GM08714 (cell line): ENCODE results near the gene LATS2.

Experiments
- H3K4me3 ChIP-seq: fragments of 200-500 bp; sonication (Bioruptor generic); 2 replicates; pipeline ENCODE4 v1.5.1; 2014; ENCODE audit warnings: mild to moderate bottlenecking, low read length, inconsistent platforms
- ZNF274 ChIP-seq: IDR thresholded peaks from 2 replicates; pipeline ENCODE4 v1.6.1; 2012; ENCODE audit warnings: mild to moderate bottlenecking, low read depth, low read length

The LATS2 gene

GRCh38 chr13:21061029-21061763 is at the start of gene LATS2:
Gene LATS2, minus strand, starts transcription at chr13:21061586. Its CDS starts 15,560 bp downstream, at chr13:21046026.
- H3K4me3 ChIP-seq, result peak within 1 kb of the TSS; percentile 85
- no peak for TF ChIP-seq ZNF274

DNA sequence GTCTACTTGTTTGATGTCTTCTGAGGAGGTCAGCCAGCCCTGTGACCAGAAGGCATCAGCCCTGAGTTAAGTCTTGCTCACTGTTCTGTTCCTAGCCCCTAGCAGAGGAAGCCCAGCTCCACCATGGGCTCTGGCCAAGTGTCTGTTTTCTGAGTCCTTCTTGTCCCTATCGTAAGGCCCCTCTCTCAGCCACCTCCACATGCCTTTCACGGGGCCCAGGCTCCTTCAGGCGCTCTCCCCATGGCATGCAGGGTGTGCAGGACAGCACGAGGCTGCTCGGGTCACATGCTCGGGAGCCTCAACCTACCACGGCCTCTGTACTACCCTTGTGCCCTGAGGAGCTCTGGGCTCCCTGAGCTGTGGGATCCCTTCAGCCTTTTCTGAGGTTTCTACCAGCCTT is 47.8 kb upstream of the LATS2 start:
- H3K4me3 ChIP-seq, result no peak overlapping the region

DNA sequence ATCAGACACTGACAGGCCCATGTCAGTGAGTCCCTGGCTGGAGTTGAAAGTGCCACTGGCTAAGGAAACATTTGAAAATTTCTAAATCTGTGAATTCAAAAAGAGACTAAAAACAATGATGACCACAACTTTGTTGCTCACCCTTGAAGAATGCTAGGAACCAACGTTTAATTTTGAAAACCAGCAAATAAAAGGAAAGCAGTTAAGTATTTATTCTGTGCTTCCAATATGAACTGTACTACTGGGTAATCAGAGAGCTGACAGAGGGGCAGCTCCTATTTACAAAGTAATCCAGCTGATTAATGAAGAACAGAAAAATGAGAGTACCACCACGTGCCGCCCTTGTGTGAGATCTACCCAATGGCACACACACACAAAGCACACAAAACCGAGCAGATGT is 44.7 kb upstream of the LATS2 start:
- no peak for TF ChIP-seq ZNF274
- no peak overlapping the region for H3K4me3 ChIP-seq

More for the DNA sequence above, 47.8 kb upstream of the LATS2 start:
- no peak for TF ChIP-seq ZNF274

DNA sequence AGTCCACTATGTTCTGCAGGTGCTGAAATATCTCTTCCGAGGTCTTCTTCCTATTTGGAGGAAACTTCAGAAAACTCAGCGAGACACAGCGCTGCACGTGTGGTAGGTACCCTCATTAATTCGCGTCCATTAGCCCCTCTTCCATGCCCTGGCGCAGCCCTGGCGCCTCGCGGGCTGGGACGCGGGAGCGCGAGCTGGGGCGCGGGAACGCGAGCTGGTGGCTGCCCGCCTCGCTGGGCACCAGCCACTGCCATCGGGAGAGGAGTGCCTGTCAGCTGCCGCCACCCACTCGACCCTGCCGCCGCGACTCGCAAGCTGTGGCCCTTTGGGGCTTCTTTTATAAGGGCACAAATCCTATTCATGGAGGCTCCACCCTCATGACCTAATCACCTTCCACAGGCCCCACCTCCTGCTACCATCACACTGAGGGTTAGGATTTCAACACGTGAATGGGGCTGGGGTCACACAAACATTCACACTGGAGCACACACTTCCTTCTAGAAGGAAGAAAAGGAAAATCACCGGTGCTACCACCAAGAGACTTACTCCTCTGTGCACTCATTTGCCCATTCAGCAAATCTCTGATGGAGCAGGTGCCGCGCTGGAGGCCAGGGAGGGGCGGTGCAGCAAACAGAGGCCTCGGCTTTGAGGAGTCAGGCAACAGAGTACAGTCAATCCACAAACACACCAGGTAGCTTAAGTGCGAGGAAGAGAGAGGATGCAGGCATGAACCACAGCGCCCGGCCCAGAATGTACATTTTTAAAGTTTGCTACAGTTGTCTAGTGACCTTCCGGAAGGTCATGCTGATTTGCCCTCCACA is 43.0 kb upstream of the LATS2 start:
- H3K4me3 ChIP-seq, result no peak overlapping the region
- no peak for TF ChIP-seq ZNF274

- H3K4me3 ChIP-seq, result no peak overlapping the region
- no peak for TF ChIP-seq ZNF274
Measured at GRCh38 chr13:21101865-21102576, 40.6 kb upstream of the LATS2 start.

- no peak for TF ChIP-seq ZNF274
- H3K4me3 ChIP-seq, result no peak overlapping the region
Measured at GRCh38 chr13:21100994-21101757, 39.8 kb upstream of the LATS2 start.

- no peak for TF ChIP-seq ZNF274
- H3K4me3 ChIP-seq, result no peak overlapping the region
Measured at GRCh38 chr13:21100211-21100610, 38.8 kb upstream of the LATS2 start.

DNA sequence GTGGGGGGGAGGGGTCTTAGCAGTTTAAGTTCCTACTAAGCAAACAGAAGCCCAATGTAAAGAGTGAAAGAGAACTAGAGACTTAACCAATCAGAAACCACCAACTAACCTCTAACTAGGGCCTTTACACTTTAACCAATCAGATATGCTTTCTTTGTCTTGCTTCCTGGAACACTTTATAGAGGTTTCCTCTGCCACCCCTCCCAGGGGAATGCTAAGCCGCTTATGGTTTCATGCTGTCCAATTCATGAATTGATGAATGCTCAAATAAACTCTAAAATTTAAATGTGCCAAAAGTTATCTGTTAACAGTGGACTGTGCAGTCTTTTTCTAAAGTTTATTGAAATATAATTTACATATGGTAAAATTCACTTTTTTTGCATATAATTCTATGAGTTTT is 33.9 kb upstream of the LATS2 start:
- no peak for TF ChIP-seq ZNF274
- no peak overlapping the region for H3K4me3 ChIP-seq

GRCh38 chr13:21089830-21090229 is 28.4 kb upstream of the LATS2 start:
- TF ChIP-seq ZNF274, result no peak

GRCh38 chr13:21088534-21088933 is 27.1 kb upstream of the LATS2 start:
- H3K4me3 ChIP-seq, result no peak overlapping the region
- no peak for TF ChIP-seq ZNF274

More at GRCh38 chr13:21089830-21090229, 28.4 kb upstream of the LATS2 start:
- H3K4me3 ChIP-seq, result no peak overlapping the region

GRCh38 chr13:21086929-21087328 is 25.5 kb upstream of the LATS2 start:
- no peak overlapping the region for H3K4me3 ChIP-seq
- TF ChIP-seq ZNF274, result no peak

DNA sequence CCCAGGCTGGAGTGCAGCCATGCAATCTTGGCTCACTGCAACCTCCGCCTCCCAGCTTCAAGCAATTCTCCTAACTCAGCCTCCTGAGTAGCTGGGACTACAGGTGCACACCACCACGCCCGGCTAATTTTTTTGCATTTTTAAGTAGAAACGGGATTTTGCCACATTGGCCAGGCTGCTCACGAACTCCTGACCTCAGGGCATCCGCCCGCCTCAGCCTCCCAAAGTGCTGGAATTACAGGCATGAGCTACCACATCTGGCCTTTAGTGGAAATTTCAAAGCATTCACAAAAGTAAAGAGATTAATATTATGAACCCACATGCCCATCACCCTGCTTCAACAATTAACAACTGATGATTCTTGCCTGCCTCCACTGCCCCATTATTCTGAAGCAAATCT is 20.5 kb upstream of the LATS2 start:
- TF ChIP-seq ZNF274, result no peak
- H3K4me3 ChIP-seq, result no peak overlapping the region

DNA sequence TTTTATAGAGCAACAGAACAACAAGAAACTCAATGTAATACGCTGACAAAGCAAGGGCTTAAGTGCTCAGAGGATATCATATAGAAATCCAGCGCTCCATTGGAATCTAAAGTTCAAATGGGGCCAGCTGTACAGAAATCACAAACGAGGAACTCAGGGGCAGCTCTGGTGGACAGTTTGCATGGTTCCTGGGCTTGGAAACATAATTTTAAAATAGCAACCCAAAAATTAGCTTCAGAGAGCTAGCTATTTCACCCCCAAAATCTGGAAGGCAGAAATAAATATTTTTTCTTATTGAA is 19.2 kb upstream of the LATS2 start:
- no peak overlapping the region for H3K4me3 ChIP-seq
- no peak for TF ChIP-seq ZNF274
